GM12878 (cell line): Measurements from ENCODE around the gene LRBA. TPM values are rescaled to one million over a fixed set of nuclear protein-coding genes. Genes with fewer than 3 reads are reported as not detected.

Experiments
- ATAC-seq: fragments of 200-7000 bp; cut with Tn5 transposase; 3 replicates; pipeline ENCODE4 v1.9.1; 2020; ENCODE audit warnings: mild to moderate bottlenecking, moderate library complexity
- BruUV-seq: library from RNA; stranded (reverse); fragments of 400-500 nt; replicated peaks from 2 replicates; lab custom pipeline; 2021; lab: Mats Ljungman, UMichigan
- CTCF ChIA-PET: fragments of 300-600 bp; sonication (Branson Sonifier 250); formaldehyde crosslinking; extraction: SDS; loops from one replicate; lab custom pipeline; 2021; ENCODE audit warnings: inconsistent platforms; lab: Yijun Ruan, JAX
- POLR2A ChIA-PET: fragments of 350-600 bp; formaldehyde crosslinking; extraction: SDS; loops from one replicate; lab custom pipeline; 2021; ENCODE audit warnings: inconsistent platforms; lab: Charles Lee
- RAD21 ChIA-PET: fragments of 300-600 bp; sonication (Branson Sonifier 250); formaldehyde crosslinking; loops from one replicate; lab custom pipeline; 2023; ENCODE audit warnings: antibody characterized with exemption; ENCODE audit not compliant: unreplicated experiment; lab: Charles Lee
- SMC1A ChIA-PET: fragments of 300-600 bp; sonication (Branson Sonifier 250); formaldehyde crosslinking; loops from one replicate; lab custom pipeline; 2023; ENCODE audit not compliant: unreplicated experiment, uncharacterized antibody; lab: Charles Lee
- DNase-seq: peaks from one replicate; pipeline ENCODE4 v3.0.0-alpha.2; 2011; ENCODE audit warnings: low read depth, low spot score
- FAIRE-seq: peaks from 3 replicates; lab custom pipeline; 2011; peaks lifted over from hg19 to GRCh38; lab: Jason Lieb, UNC
- H2AFZ ChIP-seq: 2 replicates; pipeline ENCODE4 v1.6.0; 2011; ENCODE audit warnings: low read depth, low read length, control low read depth; ENCODE audit not compliant: control insufficient read depth
- H3K27ac ChIP-seq: 2 replicates; pipeline ENCODE4 v1.5.1; 2011; ENCODE audit warnings: control low read depth; ENCODE audit not compliant: control insufficient read depth, insufficient read depth
- H3K27me3 ChIP-seq, 2 experiments: replicated peaks in 1 of 2; 2 replicates each; pipeline versions ENCODE4 v1.6.0 to v1.6.1; 2011; ENCODE audit warnings: low read length in 1 of 2; ENCODE audit not compliant: control insufficient read depth in 2 of 2, insufficient read depth in 2 of 2
- H3K36me3 ChIP-seq, 2 experiments: 2 replicates each; pipeline ENCODE4 v1.5.1; 2011; ENCODE audit warnings: low read length in 1 of 2; ENCODE audit not compliant: control insufficient read depth in 2 of 2, insufficient read depth in 2 of 2
- H3K4me1 ChIP-seq: 2 replicates; pipeline ENCODE4 v1.6.1; 2011; ENCODE audit warnings: mild to moderate bottlenecking, low read length, moderate library complexity, mixed read lengths; ENCODE audit not compliant: control insufficient read depth, insufficient read depth
- H3K4me2 ChIP-seq: 2 replicates; pipeline ENCODE4 v1.6.0; 2011; ENCODE audit warnings: control low read depth; ENCODE audit not compliant: control insufficient read depth, insufficient read depth
- H3K4me3 ChIP-seq: fragments of 200-600 bp; sonication (generic); 2 replicates; pipeline ENCODE4 v1.5.1; 2016
- H3K79me2 ChIP-seq: 2 replicates; pipeline ENCODE4 v1.6.0; 2011; ENCODE audit warnings: low read length; ENCODE audit not compliant: control insufficient read depth, insufficient read depth
- H3K9ac ChIP-seq: 2 replicates; pipeline ENCODE4 v1.8.0; 2011; ENCODE audit warnings: low read length, control low read depth, mixed read lengths; ENCODE audit not compliant: control insufficient read depth, insufficient read depth
- H3K9me3 ChIP-seq: replicated peaks from 3 replicates; pipeline ENCODE4 v1.5.1; 2011; ENCODE audit warnings: mild to moderate bottlenecking, low read length; ENCODE audit not compliant: control insufficient read depth, insufficient read depth
- H4K20me1 ChIP-seq: 2 replicates; pipeline ENCODE4 v1.6.0; 2011; ENCODE audit not compliant: control insufficient read depth, insufficient read depth
- HSF1 ChIP-seq: fragments of 150-350 bp; IDR thresholded peaks from 2 replicates; pipeline ENCODE4 v1.6.1; 2014; ENCODE audit warnings: mild to moderate bottlenecking, low read depth, low read length
- MEF2B ChIP-seq: fragments of 450-650 bp; IDR thresholded peaks from 2 replicates; pipeline ENCODE4 v1.6.1; 2018; ENCODE audit warnings: mild to moderate bottlenecking, moderate library complexity; ENCODE audit not compliant: partially characterized antibody, poor library complexity, severe bottlenecking
- NKRF ChIP-seq: fragments of 450-650 bp; conservative IDR thresholded peaks from 2 replicates; pipeline ENCODE4 v1.6.1; 2017; ENCODE audit warnings: mild to moderate bottlenecking, moderate library complexity
- NR2C1 ChIP-seq: fragments of 450-650 bp; IDR thresholded peaks from 2 replicates; pipeline ENCODE4 v1.6.1; 2017; ENCODE audit warnings: antibody characterized with exemption, mild to moderate bottlenecking, moderate library complexity
- POLR2A ChIP-seq: IDR thresholded peaks from 2 replicates; pipeline ENCODE4 v1.6.1; 2011; ENCODE audit warnings: low read depth, mild to moderate bottlenecking, low read length
- RAD21 ChIP-seq: IDR thresholded peaks from 2 replicates; pipeline ENCODE4 v1.6.1; 2011; ENCODE audit warnings: mild to moderate bottlenecking, low read depth, low read length, moderate library complexity; ENCODE audit not compliant: insufficient read depth
- REST ChIP-seq: IDR thresholded peaks from 2 replicates; pipeline ENCODE4 v1.6.1; 2012; ENCODE audit warnings: mild to moderate bottlenecking, low read depth, low read length
- SMARCA5 ChIP-seq: fragments of 450-650 bp; IDR thresholded peaks from 2 replicates; pipeline ENCODE4 v1.6.1; 2017; ENCODE audit warnings: mild to moderate bottlenecking
- SRF ChIP-seq, 2 experiments: IDR thresholded peaks; 2 replicates each; pipeline ENCODE4 v1.6.1; 2011; ENCODE audit warnings: low read depth in 2 of 2, low read length in 2 of 2, mild to moderate bottlenecking in 1 of 2, moderate library complexity in 1 of 2
- STAT3 ChIP-seq: IDR thresholded peaks from 2 replicates; pipeline ENCODE4 v1.6.1; 2011; ENCODE audit warnings: low read depth, low read length, improper control_type of control experiment
- TAF1 ChIP-seq: IDR thresholded peaks from 2 replicates; pipeline ENCODE4 v1.6.1; 2011; ENCODE audit warnings: mild to moderate bottlenecking, low read depth, low read length, borderline replicate concordance
- WRNIP1 ChIP-seq: IDR thresholded peaks from 2 replicates; pipeline ENCODE4 v1.6.1; 2011; ENCODE audit warnings: low read depth, low read length, improper control_type of control experiment, borderline replicate concordance
- WGBS: methylation state at CpG from one replicate; pipeline ENCODE4 v1.1.6; 2016; ENCODE audit warnings: low lambda C conversion rate; ENCODE audit not compliant: insufficient replicate concordance, insufficient coverage; ENCODE audit errors: missing lambda C conversion rate; 5-methylcytosine and 5-hydroxymethylcytosine counted together
- in situ Hi-C: fragments of 300-500 bp; cut with MboI; formaldehyde crosslinking; loops from 9 replicates; pipeline ENCODE4 v1.14.3; 2018; ENCODE audit warnings: mixed read lengths
- intact Hi-C: fragments of 100-400 bp; cut with micrococcal nuclease; formaldehyde crosslinking; loops from one replicate; pipeline ENCODE4 v1.14.2; 2022; ENCODE audit not compliant: unreplicated experiment
- polyA plus RNA-seq, 11 experiments: library from polyadenylated mRNA; depleted of rRNA in 4 of 11; unstranded in 6 of 11; stranded (reverse) in 5 of 11; fragments of >200 nt; fragmentation: Nextera tagmentation in 4 of 11; fragmentation: Illumina TruSeq in 1 of 11; extraction: Ambion mirVana in 4 of 11; extraction: Trizol in 1 of 11; gene quantifications; 1 replicate in 1 of 11; 2 replicates in 10 of 11; pipeline versions ENCODE4 v1.2.1 to v1.2.3, GENCODE V29; 2011 to 2016; ENCODE audit warnings: inconsistent platforms in 2 of 11, missing spikeins in 2 of 11, low read depth in 1 of 11
- total RNA-seq, 4 experiments: library from RNA; depleted of rRNA in 3 of 4; stranded (reverse); fragments of >200 nt in 3 of 4; fragmentation: Illumina TruSeq in 1 of 4; extraction: Trizol in 1 of 4; gene quantifications; 2 replicates each; pipeline versions ENCODE4 v1.2.1 to v1.2.3, GENCODE V29; 2013 to 2021
- TF ChIP-seq, protein P1 (sequence below), 3 experiments: IDR thresholded peaks in 2 of 3; conservative IDR thresholded peaks in 1 of 3; 2 replicates each; pipeline ENCODE4 v1.5.1; 2011; ENCODE audit warnings: low read depth in 3 of 3, low read length in 3 of 3, mild to moderate bottlenecking in 3 of 3, control low read depth in 2 of 3, moderate library complexity in 2 of 3, inconsistent platforms in 1 of 3, mixed read lengths in 1 of 3; ENCODE audit not compliant: control insufficient read depth in 2 of 3, insufficient read depth in 1 of 3; ENCODE audit errors: extremely low read depth in 1 of 3

The LRBA gene
- total and polyA plus RNA-seq, 10 of the 15 experiments (the other 5 are each of a cell fraction or from before 2014, with no cell fraction given) = 20.3 to 93.4 (median 55.0) TPM

GRCh38 chr4:150491132-150492049 is 523.7 kb downstream of the LRBA start:
- H3K4me3 ChIP-seq = no peak overlapping the region
- ChIA-PET RAD21 (interaction anchor here (1.3 to 1.7 kb wide), 2 partner anchors 11 to 81 kb away, joined by 4 to 6 read pairs; no protein-coding TSS in a partner anchor), CTCF (interaction anchor here (1.7 kb wide), 1 partner anchor 375 kb away, joined by 5 read pairs; no protein-coding TSS in a partner anchor), SMC1A (no interaction called here), POLR2A (no interaction called here)
- H3K27me3 ChIP-seq = no peaks in the 10 kb centered on the region
- no peaks in the 10 kb centered on the region for H3K79me2 ChIP-seq
- H3K36me3 ChIP-seq = peaks cover 0 to 3% of the 10 kb centered on the region in 2 experiments; a peak in 2 of 4 replicates
- no peak overlapping the region for H2AFZ ChIP-seq
- ATAC-seq (no peak), FAIRE-seq (no peak), DNase-seq (no peak)
- no TSS peak for BruUV-seq
- no peak overlapping the region for H3K9ac ChIP-seq
- intact Hi-C loops = no loop called here
- H3K27ac ChIP-seq = no peak overlapping the region
- in situ Hi-C loops = no loop called here
- H3K4me1 ChIP-seq = no peaks in the 10 kb centered on the region
- H3K4me2 ChIP-seq = no peak overlapping the region
- WGBS = 86% methylated on average over 3 of the region's 3 CpGs
- no peaks in the 10 kb centered on the region for H4K20me1 ChIP-seq
- no peaks in the 10 kb centered on the region for H3K9me3 ChIP-seq
- TF ChIP-seq NKRF (no peak), POLR2A (no peak), NR2C1 (no peak), REST (no peak), WRNIP1 (no peak), MEF2B (no peak), TAF1 (no peak), SRF (IDR thresholded peaks at IDR 0.05; ENCODE audit: low read depth in 2 of 2, low read length in 2 of 2) (no peak), STAT3 (no peak), RAD21 (no peak), SMARCA5 (no peak), HSF1 (no peak)
- TF ChIP-seq, protein P1, sequence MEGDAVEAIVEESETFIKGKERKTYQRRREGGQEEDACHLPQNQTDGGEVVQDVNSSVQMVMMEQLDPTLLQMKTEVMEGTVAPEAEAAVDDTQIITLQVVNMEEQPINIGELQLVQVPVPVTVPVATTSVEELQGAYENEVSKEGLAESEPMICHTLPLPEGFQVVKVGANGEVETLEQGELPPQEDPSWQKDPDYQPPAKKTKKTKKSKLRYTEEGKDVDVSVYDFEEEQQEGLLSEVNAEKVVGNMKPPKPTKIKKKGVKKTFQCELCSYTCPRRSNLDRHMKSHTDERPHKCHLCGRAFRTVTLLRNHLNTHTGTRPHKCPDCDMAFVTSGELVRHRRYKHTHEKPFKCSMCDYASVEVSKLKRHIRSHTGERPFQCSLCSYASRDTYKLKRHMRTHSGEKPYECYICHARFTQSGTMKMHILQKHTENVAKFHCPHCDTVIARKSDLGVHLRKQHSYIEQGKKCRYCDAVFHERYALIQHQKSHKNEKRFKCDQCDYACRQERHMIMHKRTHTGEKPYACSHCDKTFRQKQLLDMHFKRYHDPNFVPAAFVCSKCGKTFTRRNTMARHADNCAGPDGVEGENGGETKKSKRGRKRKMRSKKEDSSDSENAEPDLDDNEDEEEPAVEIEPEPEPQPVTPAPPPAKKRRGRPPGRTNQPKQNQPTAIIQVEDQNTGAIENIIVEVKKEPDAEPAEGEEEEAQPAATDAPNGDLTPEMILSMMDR (IDR thresholded peaks at IDR 0.05 in 2 of 3, conservative IDR thresholded peaks at IDR 0.05 in 1 of 3; ENCODE audit: control insufficient read depth in 2 of 3, extremely low read depth in 1 of 3, insufficient read depth in 1 of 3, low read depth in 3 of 3, low read length in 3 of 3) = no peak
